SU-DHL-6 (cell line): Measurements from ENCODE around the gene FAM120B.

ENCODE experiments used
- EZH2phosphoT487 ChIP-seq: fragments of 200-600 bp; sonication (generic), shearing (Covaris generic); conservative IDR thresholded peaks from 2 replicates; pipeline ENCODE4 v1.6.1; 2018; ENCODE audit warnings: mild to moderate bottlenecking, antibody characterized with exemption, low read length, moderate library complexity, mixed read lengths
- TF ChIP-seq, protein P1 (sequence below): fragments of 200-600 bp; sonication (generic); IDR thresholded peaks from one replicate; pipeline ENCODE4 v1.5.1; 2017; ENCODE audit warnings: antibody characterized with exemption, mild to moderate bottlenecking, low read length, moderate library complexity; ENCODE audit not compliant: insufficient read depth, poor library complexity, severe bottlenecking

DNA sequence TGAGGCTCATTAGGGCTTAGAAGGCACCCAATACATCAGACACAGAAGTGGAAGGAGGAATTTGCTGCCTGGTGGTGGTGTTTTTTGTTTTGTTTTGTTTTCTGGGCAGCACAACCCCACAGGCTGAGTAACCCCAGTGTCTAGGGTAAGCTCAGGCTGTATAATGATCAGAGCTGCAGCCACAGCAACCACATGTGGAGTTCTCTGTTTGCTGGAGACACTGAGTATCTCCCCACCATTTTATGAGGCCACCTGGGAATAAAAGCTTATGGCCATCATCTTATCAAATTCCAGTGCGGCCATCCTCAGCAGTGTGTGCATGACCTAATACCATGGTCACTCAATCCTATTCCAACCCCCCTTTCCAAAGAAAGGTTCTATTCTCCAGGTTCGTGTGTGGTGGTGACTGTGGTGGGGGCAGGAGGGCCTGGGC is 12.2 kb upstream of the FAM120B start:
- TF ChIP-seq, protein P1, sequence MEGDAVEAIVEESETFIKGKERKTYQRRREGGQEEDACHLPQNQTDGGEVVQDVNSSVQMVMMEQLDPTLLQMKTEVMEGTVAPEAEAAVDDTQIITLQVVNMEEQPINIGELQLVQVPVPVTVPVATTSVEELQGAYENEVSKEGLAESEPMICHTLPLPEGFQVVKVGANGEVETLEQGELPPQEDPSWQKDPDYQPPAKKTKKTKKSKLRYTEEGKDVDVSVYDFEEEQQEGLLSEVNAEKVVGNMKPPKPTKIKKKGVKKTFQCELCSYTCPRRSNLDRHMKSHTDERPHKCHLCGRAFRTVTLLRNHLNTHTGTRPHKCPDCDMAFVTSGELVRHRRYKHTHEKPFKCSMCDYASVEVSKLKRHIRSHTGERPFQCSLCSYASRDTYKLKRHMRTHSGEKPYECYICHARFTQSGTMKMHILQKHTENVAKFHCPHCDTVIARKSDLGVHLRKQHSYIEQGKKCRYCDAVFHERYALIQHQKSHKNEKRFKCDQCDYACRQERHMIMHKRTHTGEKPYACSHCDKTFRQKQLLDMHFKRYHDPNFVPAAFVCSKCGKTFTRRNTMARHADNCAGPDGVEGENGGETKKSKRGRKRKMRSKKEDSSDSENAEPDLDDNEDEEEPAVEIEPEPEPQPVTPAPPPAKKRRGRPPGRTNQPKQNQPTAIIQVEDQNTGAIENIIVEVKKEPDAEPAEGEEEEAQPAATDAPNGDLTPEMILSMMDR, result no peak
- no peak for TF ChIP-seq EZH2phosphoT487
